NB4 (cell line): ENCODE results near the gene SENP1.

Source experiments
- MYC ChIP-seq: IDR thresholded peaks from 2 replicates; pipeline ENCODE4 v1.6.1; 2011; ENCODE audit warnings: low read depth, low read length
- POLR2A ChIP-seq: IDR thresholded peaks from 2 replicates; pipeline ENCODE4 v1.6.1; 2011; ENCODE audit warnings: mild to moderate bottlenecking; ENCODE audit not compliant: insufficient read length; ENCODE audit errors: extremely low read depth
- TF ChIP-seq, protein P1 (sequence below): IDR thresholded peaks from one replicate; pipeline ENCODE4 v1.5.1; 2012; ENCODE audit warnings: low read depth, low read length
- TF ChIP-seq, protein P2 (sequence below): IDR thresholded peaks from 2 replicates; pipeline ENCODE4 v1.6.1; 2011; ENCODE audit warnings: low read depth, low read length

DNA sequence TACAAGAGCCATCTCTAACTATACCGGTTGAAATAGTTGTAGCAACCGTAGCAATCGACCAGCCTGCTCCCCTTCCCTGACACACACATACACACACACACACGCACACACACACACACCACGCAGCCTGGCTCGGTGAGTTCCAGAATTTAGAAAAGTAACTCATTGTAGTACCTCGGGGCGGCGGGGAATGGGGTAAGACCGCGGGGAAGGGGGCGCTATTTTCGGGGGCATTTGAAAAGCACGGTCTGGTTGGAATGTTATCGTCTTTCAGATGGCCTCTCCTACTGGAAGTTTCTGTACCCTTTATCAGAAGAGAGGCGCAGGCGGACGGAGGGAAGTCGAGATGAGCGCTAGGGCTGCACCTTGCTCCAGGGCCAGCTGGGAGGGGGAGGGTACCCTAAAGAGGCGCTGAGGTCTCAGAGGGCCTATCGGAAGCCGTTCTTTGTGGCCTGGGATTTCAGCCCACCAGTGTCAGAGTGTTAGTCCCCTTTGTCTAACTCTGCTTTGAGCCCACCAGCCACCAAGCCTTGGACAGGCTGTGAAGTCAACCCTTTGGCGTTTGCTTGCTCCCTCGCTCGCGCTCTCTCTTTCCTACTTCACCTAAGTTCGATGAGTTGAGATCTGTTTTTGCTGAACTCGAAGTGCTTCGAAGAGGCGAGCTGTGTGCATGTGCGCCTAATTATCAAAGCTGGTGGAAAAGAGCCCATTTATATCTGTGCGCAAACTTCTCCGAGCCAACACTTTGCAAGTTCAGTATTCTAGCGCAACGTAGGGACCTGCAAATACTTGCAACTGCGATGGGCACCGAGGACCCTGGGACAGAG, 102.4 kb downstream of the SENP1 start:
- TF ChIP-seq, protein P1, sequence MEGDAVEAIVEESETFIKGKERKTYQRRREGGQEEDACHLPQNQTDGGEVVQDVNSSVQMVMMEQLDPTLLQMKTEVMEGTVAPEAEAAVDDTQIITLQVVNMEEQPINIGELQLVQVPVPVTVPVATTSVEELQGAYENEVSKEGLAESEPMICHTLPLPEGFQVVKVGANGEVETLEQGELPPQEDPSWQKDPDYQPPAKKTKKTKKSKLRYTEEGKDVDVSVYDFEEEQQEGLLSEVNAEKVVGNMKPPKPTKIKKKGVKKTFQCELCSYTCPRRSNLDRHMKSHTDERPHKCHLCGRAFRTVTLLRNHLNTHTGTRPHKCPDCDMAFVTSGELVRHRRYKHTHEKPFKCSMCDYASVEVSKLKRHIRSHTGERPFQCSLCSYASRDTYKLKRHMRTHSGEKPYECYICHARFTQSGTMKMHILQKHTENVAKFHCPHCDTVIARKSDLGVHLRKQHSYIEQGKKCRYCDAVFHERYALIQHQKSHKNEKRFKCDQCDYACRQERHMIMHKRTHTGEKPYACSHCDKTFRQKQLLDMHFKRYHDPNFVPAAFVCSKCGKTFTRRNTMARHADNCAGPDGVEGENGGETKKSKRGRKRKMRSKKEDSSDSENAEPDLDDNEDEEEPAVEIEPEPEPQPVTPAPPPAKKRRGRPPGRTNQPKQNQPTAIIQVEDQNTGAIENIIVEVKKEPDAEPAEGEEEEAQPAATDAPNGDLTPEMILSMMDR = peak; percentile 10
- TF ChIP-seq POLR2A = no peak
- TF ChIP-seq MYC = no peak
- TF ChIP-seq, protein P2, sequence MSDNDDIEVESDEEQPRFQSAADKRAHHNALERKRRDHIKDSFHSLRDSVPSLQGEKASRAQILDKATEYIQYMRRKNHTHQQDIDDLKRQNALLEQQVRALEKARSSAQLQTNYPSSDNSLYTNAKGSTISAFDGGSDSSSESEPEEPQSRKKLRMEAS = no peak
